Measurements from ENCODE around the gene PMEPA1. TPM values are rescaled to one million over a fixed set of nuclear protein-coding genes. Genes with fewer than 3 reads are reported as not detected.
A peak's percentile ranks its signal among the peaks of the same experiment; 100 is the strongest.

PMEPA1 gene
- total RNA-seq, 4 donors from 2014 or later, result 10.4 to 37.8 (median 17.4) TPM

GRCh38 chr20:57701651-57702050 is 8.2 kb downstream of the PMEPA1 start:
- Histone ChIP-seq H3K36me3 (no peaks in the 10 kb centered on the region), H3K4me3 (no peak overlapping the region), H3K9me3 (no peaks in the 10 kb centered on the region), H3K27me3 (no peaks in the 10 kb centered on the region), H3K27ac (replicated peaks in 1 of 4) (no peak overlapping the region), H3K4me1 (peaks cover 4 to 59% (median 37%) of the 10 kb centered on the region in 4 donors)
- DNase-seq (ENCODE audit: extremely low spot score), result no peak
- WGBS, result 79% methylated on average over 2 of the region's 7 CpGs
- intact Hi-C loops (cut with DNase I), result no loop called here
- no peak for TF ChIP-seq POLR2AphosphoS5 (IDR thresholded peaks at IDR 0.05)
- no peak for TF ChIP-seq EP300 (IDR thresholded peaks at IDR 0.05)
- no peak for TF ChIP-seq POLR2A (IDR thresholded peaks at IDR 0.05; ENCODE audit: low read depth)
- no peak for TF ChIP-seq CTCF (IDR thresholded peaks at IDR 0.05)

GRCh38 chr20:57701090-57701489 is 8.7 kb downstream of the PMEPA1 start:
- intact Hi-C loops (cut with DNase I), result no loop called here
- Histone ChIP-seq H3K27ac (replicated peaks in 1 of 4) (no peak overlapping the region), H3K4me1 (peaks cover 7 to 57% (median 38%) of the 10 kb centered on the region in 4 donors), H3K27me3 (no peaks in the 10 kb centered on the region), H3K9me3 (no peaks in the 10 kb centered on the region), H3K36me3 (no peaks in the 10 kb centered on the region), H3K4me3 (no peak overlapping the region)
- WGBS, result 84% methylated on average over 5 of the region's 6 CpGs
- TF ChIP-seq POLR2AphosphoS5 (IDR thresholded peaks at IDR 0.05) (no peak), CTCF (IDR thresholded peaks at IDR 0.05) (no peak), POLR2A (IDR thresholded peaks at IDR 0.05; ENCODE audit: low read depth) (no peak), EP300 (IDR thresholded peaks at IDR 0.05) (no peak)
- DNase-seq (ENCODE audit: extremely low spot score), result no peak

GRCh38 chr20:57699395-57699794 is 10.4 kb downstream of the PMEPA1 start:
- H3K4me3 ChIP-seq, result no peak overlapping the region
- H3K27me3 ChIP-seq, result no peaks in the 10 kb centered on the region
- no peak for DNase-seq (ENCODE audit: extremely low spot score)
- 81% methylated on average over 7 of the region's 8 CpGs for WGBS
- no peak overlapping the region for H3K27ac ChIP-seq (replicated peaks in 1 of 4)
- peaks cover 10 to 55% (median 34%) of the 10 kb centered on the region in 4 donors for H3K4me1 ChIP-seq
- H3K9me3 ChIP-seq, result no peaks in the 10 kb centered on the region
- TF ChIP-seq POLR2A (IDR thresholded peaks at IDR 0.05; ENCODE audit: low read depth), result no peak
- no peak for TF ChIP-seq CTCF (IDR thresholded peaks at IDR 0.05)
- TF ChIP-seq EP300 (IDR thresholded peaks at IDR 0.05), result no peak
- no peak for TF ChIP-seq POLR2AphosphoS5 (IDR thresholded peaks at IDR 0.05)
- intact Hi-C loops (cut with DNase I), result no loop called here
- H3K36me3 ChIP-seq, result no peaks in the 10 kb centered on the region

- TF ChIP-seq EP300 (IDR thresholded peaks at IDR 0.05), result no peak
- TF ChIP-seq POLR2A (IDR thresholded peaks at IDR 0.05; ENCODE audit: low read depth), result no peak
- no peak for TF ChIP-seq POLR2AphosphoS5 (IDR thresholded peaks at IDR 0.05)
- no peak for TF ChIP-seq CTCF (IDR thresholded peaks at IDR 0.05)
- DNase-seq (ENCODE audit: extremely low spot score), result no peak
- Histone ChIP-seq H3K27me3 (no peaks in the 10 kb centered on the region), H3K4me3 (no peak overlapping the region), H3K9me3 (no peaks in the 10 kb centered on the region), H3K27ac (replicated peaks in 1 of 4) (peak overlapping the region in 1 of 4 donors; percentile 2), H3K4me1 (peaks cover 10 to 53% (median 35%) of the 10 kb centered on the region in 4 donors), H3K36me3 (no peaks in the 10 kb centered on the region)
- 85% methylated on average over 5 of the region's 7 CpGs for WGBS
- intact Hi-C loops (cut with DNase I), result no loop called here
These were observed 10.9 kb downstream of the PMEPA1 start for GRCh38 chr20:57698867-57699275.
